NB4 (cell line): Measurements from ENCODE around the gene OXT.

ENCODE experiments used
- DNase-seq: peaks from one replicate; pipeline ENCODE4 v3.0.0; 2010; ENCODE audit warnings: low read depth
- H3K4me3 ChIP-seq: one replicate; pipeline ENCODE4 v1.5.1; 2011; ENCODE audit warnings: mild to moderate bottlenecking, low read depth, low read length, moderate library complexity
- MYC ChIP-seq: IDR thresholded peaks from 2 replicates; pipeline ENCODE4 v1.6.1; 2011; ENCODE audit warnings: low read depth, low read length
- POLR2A ChIP-seq: IDR thresholded peaks from 2 replicates; pipeline ENCODE4 v1.6.1; 2011; ENCODE audit warnings: mild to moderate bottlenecking; ENCODE audit not compliant: insufficient read length; ENCODE audit errors: extremely low read depth
- TF ChIP-seq, protein P1 (sequence below): IDR thresholded peaks from one replicate; pipeline ENCODE4 v1.5.1; 2012; ENCODE audit warnings: low read depth, low read length
- TF ChIP-seq, protein P2 (sequence below): IDR thresholded peaks from 2 replicates; pipeline ENCODE4 v1.6.1; 2011; ENCODE audit warnings: low read depth, low read length

Gene OXT

DNA sequence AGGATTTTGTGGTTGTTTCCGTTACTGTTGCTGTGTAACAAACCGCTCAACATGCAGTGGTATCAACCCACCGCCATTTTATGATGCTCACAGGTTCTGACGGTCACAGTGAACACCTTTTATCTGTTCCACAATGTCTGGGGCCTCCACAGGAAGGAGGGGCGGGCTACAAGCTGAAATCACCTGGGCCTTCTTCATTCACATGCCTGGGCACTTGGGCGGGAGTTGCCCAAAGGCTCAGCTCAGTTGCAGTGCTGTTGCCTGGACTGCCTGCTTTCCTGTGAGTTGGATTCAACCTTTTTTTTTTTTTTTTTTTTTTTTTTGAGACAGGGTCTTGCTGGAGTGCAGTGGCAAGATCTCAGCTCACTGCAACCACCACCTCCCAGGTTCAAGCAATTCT lies 29.8 kb downstream of the OXT start:
- TF ChIP-seq MYC (no peak), POLR2A (no peak)
- TF ChIP-seq, protein P1, sequence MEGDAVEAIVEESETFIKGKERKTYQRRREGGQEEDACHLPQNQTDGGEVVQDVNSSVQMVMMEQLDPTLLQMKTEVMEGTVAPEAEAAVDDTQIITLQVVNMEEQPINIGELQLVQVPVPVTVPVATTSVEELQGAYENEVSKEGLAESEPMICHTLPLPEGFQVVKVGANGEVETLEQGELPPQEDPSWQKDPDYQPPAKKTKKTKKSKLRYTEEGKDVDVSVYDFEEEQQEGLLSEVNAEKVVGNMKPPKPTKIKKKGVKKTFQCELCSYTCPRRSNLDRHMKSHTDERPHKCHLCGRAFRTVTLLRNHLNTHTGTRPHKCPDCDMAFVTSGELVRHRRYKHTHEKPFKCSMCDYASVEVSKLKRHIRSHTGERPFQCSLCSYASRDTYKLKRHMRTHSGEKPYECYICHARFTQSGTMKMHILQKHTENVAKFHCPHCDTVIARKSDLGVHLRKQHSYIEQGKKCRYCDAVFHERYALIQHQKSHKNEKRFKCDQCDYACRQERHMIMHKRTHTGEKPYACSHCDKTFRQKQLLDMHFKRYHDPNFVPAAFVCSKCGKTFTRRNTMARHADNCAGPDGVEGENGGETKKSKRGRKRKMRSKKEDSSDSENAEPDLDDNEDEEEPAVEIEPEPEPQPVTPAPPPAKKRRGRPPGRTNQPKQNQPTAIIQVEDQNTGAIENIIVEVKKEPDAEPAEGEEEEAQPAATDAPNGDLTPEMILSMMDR = no peak
- TF ChIP-seq, protein P2, sequence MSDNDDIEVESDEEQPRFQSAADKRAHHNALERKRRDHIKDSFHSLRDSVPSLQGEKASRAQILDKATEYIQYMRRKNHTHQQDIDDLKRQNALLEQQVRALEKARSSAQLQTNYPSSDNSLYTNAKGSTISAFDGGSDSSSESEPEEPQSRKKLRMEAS = no peak
- DNase-seq = no peak
- H3K4me3 ChIP-seq = no peak overlapping the region

DNA sequence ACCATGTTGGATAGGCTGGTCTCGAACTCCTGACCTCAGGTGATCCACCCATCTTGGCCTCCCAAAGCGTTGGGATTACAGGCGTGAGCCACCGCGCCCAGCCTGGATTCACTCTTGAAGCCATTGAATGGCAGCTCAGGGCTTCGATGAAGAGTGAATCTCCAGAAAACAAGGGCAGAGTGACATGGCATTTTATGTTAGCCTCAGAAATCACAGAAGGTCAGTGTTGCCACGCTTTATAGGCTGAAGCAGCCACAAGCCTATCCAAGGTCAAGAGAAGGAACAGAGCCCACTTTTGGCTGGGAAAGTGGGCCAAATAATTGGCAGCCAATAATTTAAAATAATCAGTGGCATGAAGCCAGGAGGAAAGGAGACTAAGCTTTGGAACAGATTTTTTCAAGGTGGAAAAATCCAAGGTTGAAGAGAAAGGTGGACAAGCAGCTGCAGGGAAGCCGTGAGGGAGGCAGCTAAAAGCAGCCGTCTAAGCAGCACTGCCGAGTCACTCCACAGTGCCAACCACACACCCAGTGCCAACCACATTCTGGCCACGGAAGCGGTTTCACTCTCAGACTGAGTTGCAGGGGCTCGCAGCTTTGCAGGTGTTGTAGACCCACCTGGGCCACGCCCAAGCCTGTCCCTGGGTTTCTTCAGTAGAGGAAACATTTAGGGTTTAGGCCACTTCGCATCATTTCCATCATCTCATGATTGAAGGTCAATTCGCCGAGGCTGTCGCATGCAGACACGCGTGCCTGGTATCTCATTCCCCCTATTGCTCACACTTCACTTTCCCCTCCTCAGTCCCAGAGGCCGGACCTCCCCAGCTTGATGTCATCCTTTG lies 30.5 kb downstream of the OXT start:
- H3K4me3 ChIP-seq = no peak overlapping the region
- TF ChIP-seq, protein P2 = no peak
- TF ChIP-seq, protein P1 = no peak
- TF ChIP-seq MYC = no peak
- no peak for TF ChIP-seq POLR2A
- peak; percentile 48 for DNase-seq

DNA sequence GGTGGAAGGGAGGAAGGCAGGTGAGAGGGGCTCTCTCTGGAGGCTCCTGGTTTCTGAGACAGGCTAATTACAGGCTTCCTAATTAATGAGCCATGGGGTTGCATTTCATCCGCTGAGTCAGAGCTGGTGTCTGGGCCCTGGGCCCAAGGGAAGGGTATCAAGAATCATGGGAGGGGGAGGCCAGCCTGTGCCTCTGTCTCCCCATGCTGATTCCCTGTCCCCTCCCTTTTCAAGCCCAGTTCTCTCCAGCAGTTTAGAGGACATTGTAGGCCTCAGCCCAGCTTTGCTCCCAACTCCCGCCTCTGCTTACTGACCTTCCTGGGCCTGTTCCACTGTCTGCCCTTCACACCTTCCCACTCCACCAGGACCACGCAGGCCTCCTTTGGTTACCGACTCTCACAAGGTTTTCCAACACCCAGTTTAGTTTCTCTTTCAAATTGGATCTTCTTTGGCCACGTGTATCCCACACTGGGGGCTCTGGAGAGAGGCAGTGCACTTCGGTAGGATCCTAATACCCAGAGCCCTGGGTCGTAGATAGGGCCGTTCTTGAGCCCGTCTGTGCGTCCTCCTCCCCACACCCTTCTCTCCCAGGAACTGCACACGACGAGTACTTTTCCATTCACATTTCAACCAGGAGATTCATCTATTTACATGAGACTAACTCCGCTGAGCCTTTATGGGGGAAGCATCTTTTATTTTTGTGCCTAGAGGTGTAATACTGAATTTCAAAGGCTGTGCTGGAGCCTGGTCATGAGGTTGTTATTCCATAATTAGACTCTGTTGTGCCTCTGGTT lies 31.4 kb downstream of the OXT start:
- TF ChIP-seq POLR2A (no peak), MYC (no peak)
- TF ChIP-seq, protein P2 = no peak
- TF ChIP-seq, protein P1 = no peak
- no peak overlapping the region for H3K4me3 ChIP-seq
- no peak for DNase-seq

DNA sequence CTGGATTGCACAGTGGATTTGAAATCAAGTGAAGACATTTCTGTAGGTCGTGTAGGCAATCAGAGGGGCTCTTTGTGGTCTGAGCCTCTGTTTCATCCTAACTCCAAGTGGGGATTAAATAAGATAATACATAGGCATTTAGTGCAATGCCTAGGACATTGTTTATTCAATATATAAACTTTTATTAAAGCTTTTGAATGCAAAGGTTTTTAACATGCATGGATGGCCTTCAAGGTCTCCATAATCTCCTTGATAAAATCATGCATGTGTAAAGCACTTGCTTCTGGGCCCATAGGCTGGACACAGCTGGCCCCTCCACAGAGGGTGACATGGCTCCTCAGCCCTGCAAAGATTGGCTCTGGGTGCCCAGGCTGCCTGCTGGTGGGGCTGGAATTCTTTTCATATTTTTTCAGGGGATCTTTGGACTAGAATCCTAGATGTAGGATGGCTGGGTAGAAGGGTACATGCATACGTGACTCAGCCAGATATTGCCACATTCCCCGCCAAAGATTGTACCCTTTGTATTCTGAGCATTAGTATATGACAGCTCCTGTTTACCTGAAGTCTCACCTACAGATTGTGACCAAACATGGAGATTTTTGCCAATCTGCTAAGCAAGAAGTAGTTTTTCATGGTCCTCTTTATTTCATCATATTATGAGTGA lies 32.1 kb downstream of the OXT start:
- TF ChIP-seq, protein P1 = no peak
- TF ChIP-seq, protein P2 = no peak
- no peak for TF ChIP-seq MYC
- TF ChIP-seq POLR2A = no peak
- no peak overlapping the region for H3K4me3 ChIP-seq
- no peak for DNase-seq

DNA sequence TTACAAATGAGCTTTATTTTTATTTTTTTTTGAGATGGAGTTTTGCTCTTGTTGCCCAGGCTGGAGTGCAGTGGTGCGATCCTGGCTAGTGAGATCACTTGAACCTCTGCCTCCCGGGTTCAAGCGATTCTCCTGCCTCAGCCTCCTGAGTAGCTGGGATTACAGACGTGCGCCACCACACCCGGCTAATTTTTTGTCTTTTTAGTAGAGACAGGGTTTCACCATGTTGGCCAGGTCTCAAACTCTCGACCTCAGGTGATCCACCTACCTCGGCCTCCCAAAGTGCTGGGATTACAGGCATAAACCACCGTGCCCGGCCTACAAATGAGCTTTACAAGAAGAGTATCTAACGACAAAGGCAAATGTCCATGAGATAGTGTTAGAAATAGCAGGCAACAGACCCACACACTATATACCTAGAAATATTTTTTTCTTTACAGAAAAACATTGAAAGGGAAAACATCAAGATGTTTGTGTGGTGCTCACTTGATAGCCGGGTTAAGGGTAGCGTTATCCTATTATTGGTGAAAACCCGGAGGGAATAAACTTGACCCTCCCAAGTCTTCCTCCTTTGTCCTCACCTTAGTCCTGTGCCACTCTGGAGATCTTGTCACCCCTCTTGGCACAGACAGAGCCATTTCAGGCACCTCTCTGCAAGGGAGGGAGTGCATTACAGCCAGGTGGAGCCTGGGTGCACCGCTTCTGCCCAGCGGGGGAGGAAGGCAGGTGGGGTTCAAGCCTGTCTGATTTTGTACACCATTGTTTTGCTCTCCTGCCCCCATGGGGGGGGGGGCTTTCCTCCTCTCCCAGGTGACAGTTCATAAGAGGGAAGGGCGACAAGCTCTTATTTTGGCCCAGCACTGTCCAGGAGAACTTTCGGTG lies 34.1 kb downstream of the OXT start:
- H3K4me3 ChIP-seq = no peak overlapping the region
- no peak for DNase-seq
- TF ChIP-seq MYC = no peak
- TF ChIP-seq, protein P2 = no peak
- no peak for TF ChIP-seq POLR2A
- TF ChIP-seq, protein P1 = no peak
